HepG2 (cell line): ENCODE data around the gene RNFT2. TPM values are rescaled to one million over a fixed set of nuclear protein-coding genes. Genes with fewer than 3 reads are reported as not detected.

Experiments
- DNMT3B ChIP-seq: conservative IDR thresholded peaks from 2 replicates; pipeline ENCODE4 v1.6.1; 2016; ENCODE audit warnings: missing biosample characterization, control low read depth
- FOXP1 ChIP-seq, 2 experiments: fragments of 450-650 bp in 1 of 2; IDR thresholded peaks; 2 replicates each; pipeline ENCODE4 v1.6.1; 2017 to 2018; ENCODE audit warnings: antibody characterized with exemption in 1 of 2
- HDAC6 ChIP-seq: fragments of 200-600 bp; sonication (generic); IDR thresholded peaks from 2 replicates; pipeline ENCODE4 v1.7.0; 2017; ENCODE audit warnings: mild to moderate bottlenecking, antibody characterized with exemption, low read length, low read depth
- HOXA5 ChIP-seq: sonication (generic); formaldehyde crosslinking; IDR thresholded peaks from 2 replicates; pipeline ENCODE4 v1.4.0; 2020; ENCODE audit warnings: missing genetic modification reagents
- JARID2 ChIP-seq: sonication (generic); formaldehyde crosslinking; IDR thresholded peaks from 2 replicates; pipeline ENCODE4 v1.8.1; 2023; ENCODE audit warnings: missing genetic modification reagents, inconsistent platforms; ENCODE audit not compliant: insufficient replicate concordance
- NFYC ChIP-seq: IDR thresholded peaks from 2 replicates; pipeline ENCODE4 v1.6.1; 2016; ENCODE audit warnings: missing genetic modification reagents, missing compliant biosample characterization
- RXRA ChIP-seq: sonication (generic); formaldehyde crosslinking; IDR thresholded peaks from 2 replicates; pipeline ENCODE4 v1.5.1; 2020; ENCODE audit warnings: missing genetic modification reagents
- SP5 ChIP-seq: IDR thresholded peaks from 2 replicates; pipeline ENCODE4 v1.6.1; 2016; ENCODE audit warnings: low read depth, borderline replicate concordance
- ZBTB42 ChIP-seq: sonication (generic); formaldehyde crosslinking; IDR thresholded peaks from 2 replicates; pipeline ENCODE4 v1.5.0; 2020; ENCODE audit warnings: mild to moderate bottlenecking, missing genetic modification reagents
- ZC3H4 ChIP-seq: sonication (generic); formaldehyde crosslinking; IDR thresholded peaks from 2 replicates; pipeline ENCODE4 v1.4.0; 2020; ENCODE audit warnings: missing genetic modification reagents, borderline replicate concordance
- ZNF234 ChIP-seq: sonication (generic); formaldehyde crosslinking; conservative IDR thresholded peaks from 2 replicates; pipeline ENCODE4 v1.5.1; 2020; ENCODE audit warnings: mild to moderate bottlenecking, missing genetic modification reagents
- ZNF282 ChIP-seq: fragments of 450-650 bp; IDR thresholded peaks from 2 replicates; pipeline ENCODE4 v1.6.1; 2018; ENCODE audit not compliant: partially characterized antibody
- ZNF564 ChIP-seq: sonication (generic); formaldehyde crosslinking; IDR thresholded peaks from 2 replicates; pipeline ENCODE4 v1.8.1; 2023; ENCODE audit warnings: mild to moderate bottlenecking, missing genetic modification reagents
- ZNF652 ChIP-seq: IDR thresholded peaks from 2 replicates; pipeline ENCODE4 v1.6.1; 2016; ENCODE audit warnings: low read depth, borderline replicate concordance
- ZNF720 ChIP-seq: sonication (generic); formaldehyde crosslinking; IDR thresholded peaks from 2 replicates; pipeline ENCODE4 v1.4.0; 2020; ENCODE audit warnings: missing genetic modification reagents
- ZNF768 ChIP-seq: sonication (generic); formaldehyde crosslinking; IDR thresholded peaks from 2 replicates; pipeline ENCODE4 v1.4.0; 2020; ENCODE audit warnings: missing genetic modification reagents
- ZSCAN21 ChIP-seq: sonication (generic); formaldehyde crosslinking; IDR thresholded peaks from 2 replicates; pipeline ENCODE4 v1.8.0; 2022; ENCODE audit warnings: mild to moderate bottlenecking, missing genetic modification reagents, moderate library complexity, borderline replicate concordance
- polyA plus RNA-seq, 8 experiments: library from polyadenylated mRNA; depleted of rRNA in 3 of 8; stranded (reverse) in 7 of 8; unstranded in 1 of 8; fragments of >200 nt; fragmentation: Illumina TruSeq in 4 of 8; extraction: Trizol in 4 of 8; gene quantifications; 2 replicates each; pipeline versions ENCODE4 v1.2.1 to v1.2.3, GENCODE V29; 2011 to 2016; ENCODE audit warnings: low read depth in 4 of 8, missing spikeins in 1 of 8, mixed read lengths in 1 of 8; ENCODE audit not compliant: insufficient read depth in 1 of 8
- total RNA-seq, 5 experiments: library from RNA; depleted of rRNA; stranded (reverse); fragments of >200 nt; fragmentation: Illumina TruSeq; extraction: Trizol; gene quantifications; 2 replicates each; pipeline ENCODE4 v1.2.3, GENCODE V29; 2016; ENCODE audit warnings: low read depth in 1 of 5
- TF ChIP-seq, protein P1 (sequence below), 2 experiments: sonication (generic) in 1 of 2; formaldehyde crosslinking in 1 of 2; IDR thresholded peaks; 2 replicates each; pipeline versions ENCODE4 v1.5.1 to v1.6.1; 2011 to 2020; ENCODE audit warnings: borderline replicate concordance in 1 of 2, low read depth in 1 of 2, low read length in 1 of 2, mild to moderate bottlenecking in 1 of 2, missing genetic modification reagents in 1 of 2, moderate library complexity in 1 of 2
- TF ChIP-seq, protein P2 (sequence below): IDR thresholded peaks from 2 replicates; pipeline ENCODE4 v1.6.1; 2016
- TF ChIP-seq, protein P3 (sequence below): sonication (generic); formaldehyde crosslinking; IDR thresholded peaks from 2 replicates; pipeline ENCODE4 v1.8.0; 2022; ENCODE audit warnings: mild to moderate bottlenecking, missing genetic modification reagents, moderate library complexity
- TF ChIP-seq, protein P4 (sequence below): sonication (generic); formaldehyde crosslinking; IDR thresholded peaks from 2 replicates; pipeline ENCODE4 v1.5.1; 2020; ENCODE audit warnings: mild to moderate bottlenecking, missing genetic modification reagents

The RNFT2 gene
- total and polyA plus RNA-seq, 2 of the 13 experiments (the other 11 are each of a cell fraction or from before 2014, with no cell fraction given), result 3.3 to 8.3 TPM

DNA sequence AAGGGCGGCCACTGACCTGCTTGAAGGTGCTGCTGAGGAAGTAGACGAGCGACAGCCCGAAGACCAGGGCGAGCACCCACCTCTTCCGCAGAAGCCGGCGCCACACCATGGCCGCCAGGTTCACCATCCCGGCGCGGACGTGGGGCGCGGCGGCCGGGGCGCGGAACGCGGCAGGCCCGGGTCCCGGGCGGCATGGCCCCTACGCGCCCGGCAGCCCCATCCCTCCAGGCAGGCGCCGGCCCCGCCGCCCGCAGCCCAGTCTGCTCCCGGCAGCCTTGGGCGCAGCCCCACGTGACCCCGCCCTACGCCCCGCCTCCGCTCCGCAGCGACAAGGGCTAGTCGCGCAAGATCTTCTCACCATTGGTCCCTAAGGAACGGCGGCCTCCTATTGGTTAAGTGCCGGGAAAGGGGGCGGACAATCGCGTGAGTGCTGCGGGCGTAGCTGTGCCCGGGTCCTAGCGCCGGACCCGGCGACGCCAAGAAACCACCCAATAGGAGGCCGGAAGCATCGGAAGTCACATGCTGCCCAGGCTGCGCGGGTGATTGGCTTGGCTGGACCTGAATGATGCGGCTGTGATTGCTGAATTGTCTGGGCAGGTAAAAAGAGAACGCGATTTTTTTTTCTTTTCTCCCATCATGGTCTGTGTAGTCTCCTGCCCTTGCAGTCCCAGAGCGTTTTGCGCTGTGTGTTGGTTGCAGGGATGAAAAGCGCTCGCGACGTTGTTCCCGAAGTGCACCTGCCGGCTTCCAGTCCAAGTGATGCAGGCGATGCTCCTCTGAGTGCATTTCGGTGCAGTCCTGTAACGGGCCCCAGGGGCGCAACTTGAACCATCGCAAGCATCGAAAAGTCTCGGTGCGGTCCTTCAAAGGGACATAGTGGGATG is at the start of gene RNFT2, which contains the start of gene SPRING1 (continued):
- TF ChIP-seq, protein P1, sequence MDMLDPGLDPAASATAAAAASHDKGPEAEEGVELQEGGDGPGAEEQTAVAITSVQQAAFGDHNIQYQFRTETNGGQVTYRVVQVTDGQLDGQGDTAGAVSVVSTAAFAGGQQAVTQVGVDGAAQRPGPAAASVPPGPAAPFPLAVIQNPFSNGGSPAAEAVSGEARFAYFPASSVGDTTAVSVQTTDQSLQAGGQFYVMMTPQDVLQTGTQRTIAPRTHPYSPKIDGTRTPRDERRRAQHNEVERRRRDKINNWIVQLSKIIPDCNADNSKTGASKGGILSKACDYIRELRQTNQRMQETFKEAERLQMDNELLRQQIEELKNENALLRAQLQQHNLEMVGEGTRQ (IDR thresholded peaks at IDR 0.05; ENCODE audit: low read depth, low read length), result peak; percentile 86
- TF ChIP-seq, protein P1 (CRISPR knock-in tag; IDR thresholded peaks at IDR 0.05; ENCODE audit: borderline replicate concordance), result peak; percentile 97; the same call in 1 of the 2 replicates
- TF ChIP-seq ZNF282 (no peak), RXRA (peak; percentile 57), ZNF768 (0 out of 2 replicates have a peak, but pooled peaks have one; percentile 4), ZC3H4 (no peak), HDAC6 (no peak), ZSCAN21 (CRISPR knock-in tag) (peak; percentile 86; the same call in 1 of the 2 replicates), ZBTB42 (CRISPR knock-in tag) (no peak), JARID2 (CRISPR knock-in tag) (no peak), ZNF652 (CRISPR knock-in tag) (no peak), NFYC (peak; percentile 95), HOXA5 (CRISPR knock-in tag) (no peak; the same call in 1 of the 2 replicates), ZNF720 (CRISPR knock-in tag) (no peak), ZNF564 (no peak), ZNF234 (CRISPR knock-in tag) (no peak), SP5 (CRISPR knock-in tag) (peak; percentile 75; the same call in 1 of the 2 replicates), DNMT3B (CRISPR knock-in tag) (no peak), FOXP1 (IDR thresholded peaks at IDR 0.05) (no peak), FOXP1 (CRISPR knock-in tag; IDR thresholded peaks at IDR 0.05) (no peak)
- TF ChIP-seq, protein P2, sequence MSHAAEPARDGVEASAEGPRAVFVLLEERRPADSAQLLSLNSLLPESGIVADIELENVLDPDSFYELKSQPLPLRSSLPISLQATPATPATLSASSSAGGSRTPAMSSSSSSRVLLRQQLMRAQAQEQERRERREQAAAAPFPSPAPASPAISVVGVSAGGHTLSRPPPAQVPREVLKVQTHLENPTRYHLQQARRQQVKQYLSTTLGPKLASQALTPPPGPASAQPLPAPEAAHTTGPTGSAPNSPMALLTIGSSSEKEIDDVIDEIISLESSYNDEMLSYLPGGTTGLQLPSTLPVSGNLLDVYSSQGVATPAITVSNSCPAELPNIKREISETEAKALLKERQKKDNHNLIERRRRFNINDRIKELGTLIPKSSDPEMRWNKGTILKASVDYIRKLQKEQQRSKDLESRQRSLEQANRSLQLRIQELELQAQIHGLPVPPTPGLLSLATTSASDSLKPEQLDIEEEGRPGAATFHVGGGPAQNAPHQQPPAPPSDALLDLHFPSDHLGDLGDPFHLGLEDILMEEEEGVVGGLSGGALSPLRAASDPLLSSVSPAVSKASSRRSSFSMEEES (CRISPR knock-in tag), result peak; percentile 88
- TF ChIP-seq, protein P3, sequence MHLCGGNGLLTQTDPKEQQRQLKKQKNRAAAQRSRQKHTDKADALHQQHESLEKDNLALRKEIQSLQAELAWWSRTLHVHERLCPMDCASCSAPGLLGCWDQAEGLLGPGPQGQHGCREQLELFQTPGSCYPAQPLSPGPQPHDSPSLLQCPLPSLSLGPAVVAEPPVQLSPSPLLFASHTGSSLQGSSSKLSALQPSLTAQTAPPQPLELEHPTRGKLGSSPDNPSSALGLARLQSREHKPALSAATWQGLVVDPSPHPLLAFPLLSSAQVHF (CRISPR knock-in tag), result no peak
- TF ChIP-seq, protein P4, sequence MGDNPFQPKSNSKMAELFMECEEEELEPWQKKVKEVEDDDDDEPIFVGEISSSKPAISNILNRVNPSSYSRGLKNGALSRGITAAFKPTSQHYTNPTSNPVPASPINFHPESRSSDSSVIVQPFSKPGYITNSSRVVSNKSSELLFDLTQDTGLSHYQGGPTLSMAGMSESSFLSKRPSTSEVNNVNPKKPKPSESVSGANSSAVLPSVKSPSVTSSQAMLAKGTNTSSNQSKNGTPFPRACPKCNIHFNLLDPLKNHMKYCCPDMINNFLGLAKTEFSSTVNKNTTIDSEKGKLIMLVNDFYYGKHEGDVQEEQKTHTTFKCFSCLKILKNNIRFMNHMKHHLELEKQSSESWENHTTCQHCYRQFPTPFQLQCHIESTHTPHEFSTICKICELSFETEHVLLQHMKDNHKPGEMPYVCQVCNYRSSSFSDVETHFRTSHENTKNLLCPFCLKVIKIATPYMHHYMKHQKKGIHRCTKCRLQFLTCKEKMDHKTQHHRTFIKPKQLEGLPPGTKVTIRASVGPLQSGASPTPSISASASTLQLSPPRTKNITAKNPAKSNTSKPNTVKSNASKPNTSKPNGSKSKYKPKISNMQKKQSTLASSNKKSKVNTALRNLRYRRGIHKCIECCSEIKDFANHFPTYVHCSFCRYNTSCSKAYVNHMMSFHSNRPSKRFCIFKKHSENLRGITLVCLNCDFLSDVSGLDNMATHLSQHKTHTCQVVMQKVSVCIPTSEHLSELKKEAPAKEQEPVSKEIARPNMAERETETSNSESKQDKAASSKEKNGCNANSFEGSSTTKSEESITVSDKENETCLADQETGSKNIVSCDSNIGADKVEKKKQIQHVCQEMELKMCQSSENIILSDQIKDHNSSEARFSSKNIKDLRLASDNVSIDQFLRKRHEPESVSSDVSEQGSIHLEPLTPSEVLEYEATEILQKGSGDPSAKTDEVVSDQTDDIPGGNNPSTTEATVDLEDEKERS (CRISPR knock-in tag), result no peak
